ENCODE measurements around the gene WDFY3.
"Not testable (repeated sequence)": the region's sequence is repeated elsewhere in the genome, so short reads cannot be mapped to it uniquely, and the experiment has no call there.

Gene WDFY3

DNA sequence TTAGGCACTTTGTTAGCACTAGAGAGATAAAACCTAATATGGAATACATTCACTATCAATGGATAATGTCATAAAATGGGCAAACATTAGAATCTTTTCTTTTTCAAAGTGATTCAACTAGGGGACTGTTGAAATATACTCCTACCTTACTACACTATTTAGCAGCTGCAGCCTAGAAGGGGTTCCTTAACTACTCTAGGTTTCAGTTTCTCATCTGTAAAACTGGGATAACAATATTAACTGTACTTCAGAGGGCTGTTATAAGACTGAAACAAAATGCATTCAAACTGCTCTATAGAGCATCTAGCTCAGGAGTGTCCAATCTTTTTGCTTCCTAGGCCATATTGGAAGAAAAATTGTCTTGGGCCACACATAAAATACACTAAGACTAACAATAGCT is 236.1 kb downstream of the WDFY3 start:
- DNase-seq (ENCODE audit: low read depth in 2 of 3, low spot score in 1 of 3): no peak

DNA sequence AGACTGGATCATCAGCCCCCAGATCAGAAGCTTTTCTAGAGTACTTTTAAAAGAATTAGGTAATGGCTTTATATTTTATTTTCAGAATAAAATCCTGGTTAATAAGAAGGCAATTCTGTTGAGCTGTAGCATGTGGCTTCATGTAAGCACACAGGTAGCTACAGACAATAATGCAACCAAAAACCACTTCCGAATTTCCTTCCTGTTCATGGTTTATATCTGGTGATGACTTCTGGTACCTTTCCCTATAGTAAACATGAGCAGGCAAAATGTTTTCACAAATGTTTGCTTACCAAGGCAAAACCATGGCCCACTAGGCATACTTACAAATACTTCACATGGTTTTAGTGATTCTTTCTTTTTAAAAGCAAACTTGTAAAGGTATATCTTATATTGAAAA is 239.0 kb downstream of the WDFY3 start:
- no peak for DNase-seq (ENCODE audit: low read depth in 2 of 3, low spot score in 1 of 3)

DNA sequence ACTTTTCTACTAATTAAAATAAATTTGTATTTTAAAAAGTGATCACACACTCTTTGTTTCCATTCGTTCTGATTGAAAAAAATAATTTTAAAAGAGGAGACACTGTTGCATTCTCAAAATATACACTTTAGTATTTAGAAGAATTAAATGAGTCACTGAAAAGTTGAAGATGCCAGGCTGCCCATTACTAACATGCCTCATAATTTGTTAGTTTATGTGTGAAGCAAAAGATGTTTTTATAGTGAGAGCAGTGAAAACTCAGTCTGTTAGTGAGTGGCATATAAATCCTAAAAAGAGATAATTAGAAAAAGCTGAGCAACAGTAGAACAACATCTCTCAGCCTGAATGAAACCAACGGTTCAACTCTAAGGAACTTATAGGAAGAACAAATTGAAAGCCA is 240.1 kb downstream of the WDFY3 start:
- no peak for DNase-seq (ENCODE audit: low read depth in 2 of 3, low spot score in 1 of 3)

DNA sequence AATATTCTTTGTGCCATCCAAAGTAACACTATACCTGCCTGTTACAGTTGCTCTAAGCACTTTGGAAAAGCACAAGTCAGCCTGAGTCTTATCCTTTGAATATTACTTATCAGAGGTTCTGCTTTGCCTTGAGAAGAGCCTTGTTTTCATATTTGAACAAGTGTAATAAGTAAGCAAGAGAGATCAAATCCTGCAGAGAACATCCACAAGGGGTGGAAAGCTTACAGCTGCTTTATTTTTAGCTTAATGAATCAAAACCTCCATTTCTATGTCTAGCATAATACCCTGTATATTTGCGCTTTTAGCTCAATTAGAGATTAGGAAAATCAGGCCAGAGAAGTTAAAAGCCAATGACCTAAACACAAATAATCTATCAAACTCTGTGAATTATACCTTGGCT is 243.8 kb downstream of the WDFY3 start:
- no peak for DNase-seq (ENCODE audit: low read depth in 2 of 3, low spot score in 1 of 3)

DNA sequence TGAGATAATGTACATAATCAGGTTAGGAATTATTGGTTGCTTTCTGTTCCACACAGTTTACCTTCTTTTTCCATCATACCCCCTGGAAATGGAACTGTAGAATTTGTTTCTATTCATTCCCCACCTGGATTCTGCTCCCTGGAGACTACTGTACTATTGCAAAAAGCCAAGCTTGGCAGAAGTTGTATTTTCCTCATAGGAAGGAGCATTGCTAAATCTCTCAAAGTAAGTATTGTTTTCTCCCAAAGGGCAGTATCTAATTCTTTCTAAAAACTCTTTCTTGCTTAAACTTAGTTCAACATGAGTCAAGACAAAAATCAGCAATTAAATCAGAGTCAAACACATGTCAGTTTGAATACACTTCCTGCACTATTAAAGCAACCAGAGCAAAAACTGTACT is 247.4 kb downstream of the WDFY3 start:
- no peak for DNase-seq (ENCODE audit: low read depth in 2 of 3, low spot score in 1 of 3)

DNA sequence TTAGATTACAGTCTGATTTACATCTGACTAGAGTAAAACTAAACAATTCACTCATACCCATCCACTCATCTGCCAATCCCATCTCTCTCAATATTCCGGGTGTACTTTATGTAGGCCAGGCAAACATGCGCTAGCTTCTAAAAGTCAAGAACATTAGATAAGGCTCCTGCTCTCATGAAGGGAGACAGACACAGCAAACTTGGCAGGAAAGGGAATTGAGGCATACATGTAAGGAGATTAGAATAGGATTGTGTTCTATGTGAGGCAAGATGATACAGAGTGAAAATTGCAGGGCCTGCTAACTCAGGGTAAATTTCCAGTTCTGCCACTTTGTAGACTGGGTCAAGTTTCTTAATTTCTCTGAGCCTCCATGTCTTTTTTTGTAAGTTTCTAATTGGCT is 247.8 kb downstream of the WDFY3 start:
- DNase-seq (ENCODE audit: low read depth in 2 of 3, low spot score in 1 of 3): no peak

DNA sequence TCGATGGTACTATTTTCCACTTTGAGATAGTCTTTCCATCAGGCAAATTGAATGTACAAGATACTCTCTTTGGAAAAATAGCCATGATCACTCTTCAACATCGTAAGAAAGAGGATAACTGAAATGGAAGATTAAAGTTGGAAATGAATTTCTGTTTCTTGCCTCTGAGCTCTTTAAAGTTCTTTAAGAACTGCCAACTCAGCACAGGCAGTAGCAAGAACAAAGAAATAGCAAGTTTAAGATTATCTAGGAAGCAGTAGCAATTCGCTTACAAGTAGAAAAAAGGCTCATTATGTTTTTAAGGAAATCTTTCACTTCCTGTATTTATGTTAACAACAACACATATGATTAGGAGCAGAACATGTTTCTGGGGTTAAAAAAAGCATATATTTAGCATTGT is 255.9 kb downstream of the WDFY3 start:
- no peak for DNase-seq (ENCODE audit: low read depth in 2 of 3, low spot score in 1 of 3)

DNA sequence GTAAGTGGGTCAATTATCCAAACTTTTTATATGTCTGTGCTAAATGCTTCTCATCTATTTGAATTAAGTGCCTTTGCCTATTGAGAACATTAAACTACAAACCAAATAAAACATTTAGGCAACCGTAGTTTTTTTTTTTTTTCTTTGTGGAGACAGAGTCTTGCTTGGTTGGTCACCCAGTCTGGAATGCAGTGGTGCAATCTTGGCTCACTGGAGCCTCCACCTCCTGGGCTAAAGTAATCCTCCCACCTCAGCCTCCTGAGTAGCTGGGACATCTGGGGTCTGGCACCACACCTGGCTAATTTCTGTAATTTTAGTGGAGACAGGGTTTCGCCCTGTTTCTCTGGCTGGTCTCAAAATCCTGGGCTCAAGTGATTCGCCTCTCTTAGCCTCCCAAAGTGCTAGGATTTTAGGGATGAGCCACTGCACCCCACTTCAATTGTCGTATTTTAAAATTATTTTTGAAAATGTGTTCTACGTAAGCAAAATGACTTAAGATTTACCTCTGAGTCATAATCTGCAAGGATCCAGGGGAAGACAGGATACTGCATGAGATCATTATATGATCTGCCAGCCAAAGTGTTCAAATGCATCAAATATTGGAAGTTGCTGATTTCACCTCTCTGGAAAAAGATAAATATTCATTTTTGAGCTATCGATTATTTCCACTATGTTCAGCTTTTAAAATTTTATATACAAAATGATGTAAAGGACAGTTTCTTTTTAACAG is 257.9 kb downstream of the WDFY3 start:
- DNase-seq (ENCODE audit: low read depth in 2 of 3, low spot score in 1 of 3): no peak

DNA sequence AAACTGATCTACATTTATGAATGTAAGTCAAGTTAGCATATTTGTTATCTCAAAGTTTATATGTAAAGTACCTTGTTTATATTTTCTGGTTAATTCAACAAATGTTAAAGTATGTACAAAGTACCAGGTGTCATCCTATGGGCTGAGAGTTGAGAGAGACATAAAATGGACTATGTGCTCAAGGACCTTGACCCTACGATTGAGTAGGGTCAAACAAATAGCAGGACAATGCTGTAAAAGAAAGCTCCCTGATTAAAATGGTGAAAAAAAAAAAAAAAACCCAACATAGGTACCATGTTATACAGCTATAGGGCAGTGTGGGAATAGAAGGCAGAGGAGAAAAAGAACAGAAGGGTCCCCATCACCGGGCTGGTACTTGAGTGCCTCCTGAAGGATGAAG is 260.2 kb downstream of the WDFY3 start:
- DNase-seq (ENCODE audit: low read depth in 2 of 3, low spot score in 1 of 3): no peak

DNA sequence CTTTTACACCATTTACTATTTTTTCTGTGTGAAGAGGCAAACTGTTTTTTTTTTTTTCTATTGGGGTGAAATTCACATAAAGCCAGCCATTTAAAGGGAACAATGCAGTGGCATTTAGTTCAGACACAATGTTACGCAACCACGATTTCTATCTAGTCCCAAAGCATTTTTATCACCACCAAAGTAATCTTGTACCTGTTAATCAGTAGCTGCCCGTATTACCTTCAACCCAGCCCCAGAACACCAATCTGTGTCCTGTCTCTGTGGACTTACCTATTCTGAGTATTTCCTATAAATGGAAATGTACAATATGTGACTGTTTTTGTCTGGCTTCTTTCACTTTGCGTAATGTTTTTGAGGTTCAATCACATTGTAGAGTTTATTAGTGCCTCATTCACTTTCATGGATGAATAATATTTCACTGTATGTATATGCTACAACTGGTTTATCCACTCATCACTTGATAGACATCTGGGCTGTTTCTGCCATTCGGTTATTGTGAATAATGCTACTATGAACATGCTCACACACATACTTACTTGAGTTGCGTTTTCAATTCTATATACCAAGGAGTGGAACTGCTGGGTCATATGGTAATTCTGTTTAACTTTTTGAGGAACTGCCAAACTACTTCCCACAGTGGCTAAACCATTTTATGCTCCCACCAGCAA is 267.4 kb downstream of the WDFY3 start:
- DNase-seq (ENCODE audit: low read depth in 2 of 3, low spot score in 1 of 3): no peak

DNA sequence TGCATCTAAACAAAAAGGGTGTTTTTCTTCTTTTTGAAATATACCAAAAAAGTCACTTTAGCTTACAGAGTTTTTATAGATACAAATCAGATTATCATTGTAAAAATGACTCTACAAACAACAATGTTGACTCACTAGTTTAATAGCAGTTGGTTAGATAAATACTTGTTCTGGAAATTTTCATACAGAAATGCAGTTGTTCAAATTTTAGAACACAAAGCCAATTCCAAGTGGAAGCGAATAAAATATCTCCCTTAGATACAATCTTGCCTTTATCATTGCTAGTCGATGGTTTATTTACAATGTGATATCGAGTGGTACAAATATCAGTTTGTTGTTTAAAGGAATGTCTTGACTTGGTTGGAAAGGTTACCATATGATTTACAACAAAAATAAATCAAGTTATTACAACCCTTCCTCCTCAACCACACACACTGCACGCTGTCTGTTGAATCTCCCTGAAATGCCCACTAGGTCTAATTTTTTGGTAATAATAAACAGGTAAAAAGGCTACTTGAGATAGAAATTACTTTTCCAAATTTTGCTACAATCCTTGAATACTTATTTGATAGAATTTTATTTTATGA is 268.8 kb downstream of the WDFY3 start:
- no peak for DNase-seq (ENCODE audit: low read depth in 2 of 3, low spot score in 1 of 3)

DNA sequence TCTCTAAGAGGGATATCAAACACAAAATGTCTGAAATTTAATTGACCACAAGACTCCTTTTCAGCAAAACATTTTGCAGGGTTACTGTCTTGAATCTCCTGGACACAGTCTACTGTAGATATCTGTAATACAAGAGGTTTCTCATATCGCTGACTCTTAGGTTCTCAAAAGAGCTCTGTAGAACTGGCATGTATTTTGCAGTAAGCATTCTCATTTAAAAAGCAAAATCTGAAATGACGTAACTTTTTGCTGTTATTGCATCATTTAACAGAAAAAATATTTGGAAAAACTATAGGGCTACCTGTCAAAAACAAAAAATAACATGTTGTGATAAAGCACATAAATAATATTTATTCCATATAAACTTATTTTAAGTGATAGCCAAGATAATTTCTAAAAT is 269.3 kb downstream of the WDFY3 start:
- no peak for DNase-seq (ENCODE audit: low read depth in 2 of 3, low spot score in 1 of 3)

DNA sequence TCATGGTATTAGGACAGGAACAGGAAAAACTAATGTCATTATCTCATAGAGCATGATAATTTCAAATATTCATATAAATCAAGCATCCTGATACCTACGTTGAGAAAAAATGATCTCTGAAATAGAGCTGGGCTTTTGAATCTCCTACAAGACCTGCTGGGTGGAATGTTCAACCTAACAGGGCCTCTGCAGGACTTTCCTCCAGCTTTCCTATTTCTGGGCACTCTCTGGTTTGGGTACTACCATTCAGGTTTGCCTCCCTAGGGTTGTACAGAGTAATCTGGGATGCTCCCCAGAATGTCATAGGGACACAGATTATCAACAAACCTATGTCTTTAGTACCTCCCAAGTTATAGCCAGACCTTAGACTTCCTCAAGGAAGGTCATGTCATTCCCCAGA is 274.7 kb downstream of the WDFY3 start:
- no peak for DNase-seq (ENCODE audit: low read depth in 2 of 3, low spot score in 1 of 3)

DNA sequence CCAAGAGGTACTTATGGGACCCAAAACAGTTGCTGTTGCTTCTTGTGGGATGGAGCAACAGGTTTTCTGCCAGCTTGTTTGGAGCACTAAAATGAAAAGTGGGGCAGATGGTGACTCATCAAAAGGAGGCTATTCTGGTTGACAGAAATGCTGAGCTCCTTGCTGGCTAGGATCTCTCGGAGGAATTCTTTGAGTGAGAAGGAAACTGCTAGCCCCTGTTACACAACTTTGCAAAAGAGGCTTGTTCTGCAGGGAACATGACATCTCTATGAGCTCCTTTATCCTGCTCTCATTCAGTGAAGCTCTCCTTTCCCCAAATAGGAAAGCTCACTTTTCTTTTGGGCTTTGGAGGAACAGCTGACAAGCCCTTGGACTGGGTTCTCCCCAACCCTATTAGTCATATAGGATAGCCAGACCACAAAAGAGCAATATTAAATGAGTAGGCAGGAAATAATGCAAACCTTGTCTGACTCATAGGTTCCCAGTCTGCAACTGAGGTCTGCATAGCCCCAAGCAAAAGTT is 275.3 kb downstream of the WDFY3 start:
- DNase-seq (ENCODE audit: low read depth in 2 of 3, low spot score in 1 of 3): no peak

DNA sequence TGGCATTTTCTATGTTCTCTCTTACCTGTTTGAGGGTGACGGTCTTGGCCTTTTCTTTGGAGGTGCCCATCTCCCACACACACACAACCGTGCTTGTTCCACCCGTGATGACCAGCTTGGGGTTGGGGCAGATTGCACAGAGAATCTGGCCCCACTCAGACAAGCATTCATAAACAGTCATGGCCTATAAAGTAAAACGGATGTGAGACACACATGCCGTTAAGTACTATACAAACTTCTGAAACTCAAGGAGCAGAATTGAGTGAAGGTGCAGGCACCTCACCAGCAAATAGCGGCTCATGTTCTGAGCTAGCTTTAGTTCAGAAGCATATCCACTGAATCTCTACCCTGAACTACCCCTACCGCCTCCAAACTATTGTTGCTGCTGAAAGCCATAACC is 276.0 kb downstream of the WDFY3 start:
- no peak for DNase-seq (ENCODE audit: low read depth in 2 of 3, low spot score in 1 of 3)

DNA sequence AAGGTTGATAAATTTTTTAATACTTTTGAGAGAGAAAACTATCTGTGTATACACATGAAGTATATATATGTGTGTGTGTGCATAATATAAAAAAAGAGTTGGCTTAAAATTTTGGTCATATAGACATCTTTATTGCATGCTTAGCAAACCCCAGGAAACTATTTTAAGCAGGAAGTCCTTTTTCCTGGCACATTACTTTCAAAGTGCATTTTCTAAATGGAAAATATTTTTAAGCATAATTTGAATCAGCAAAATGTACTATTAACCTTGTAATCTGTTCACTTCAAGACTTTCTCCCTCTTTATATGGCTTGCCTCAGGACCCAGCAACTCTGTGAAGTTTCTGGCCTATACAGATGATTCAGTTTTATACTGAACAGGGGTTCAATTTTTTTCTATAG is 277.3 kb downstream of the WDFY3 start:
- no peak for DNase-seq (ENCODE audit: low read depth in 2 of 3, low spot score in 1 of 3)

DNA sequence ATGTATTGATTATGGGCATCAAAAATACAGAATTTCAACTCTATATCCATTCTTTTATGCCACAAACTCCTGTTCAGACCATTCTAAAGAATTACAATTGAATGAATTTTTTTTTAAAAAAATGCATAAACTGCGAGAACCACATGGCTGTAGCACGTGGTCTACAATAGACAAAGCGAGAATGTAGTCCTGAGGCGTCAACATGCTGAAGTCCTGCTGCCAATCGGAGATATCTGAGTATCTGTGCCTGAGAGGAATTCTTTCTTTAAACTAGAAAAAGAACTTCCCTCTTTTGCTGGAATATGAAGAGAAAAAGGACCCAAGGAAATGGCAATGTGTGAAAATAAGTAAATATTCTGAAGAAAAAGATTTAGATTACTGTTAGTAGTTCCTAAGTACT is 277.9 kb downstream of the WDFY3 start:
- no peak for DNase-seq (ENCODE audit: low read depth in 2 of 3, low spot score in 1 of 3)

DNA sequence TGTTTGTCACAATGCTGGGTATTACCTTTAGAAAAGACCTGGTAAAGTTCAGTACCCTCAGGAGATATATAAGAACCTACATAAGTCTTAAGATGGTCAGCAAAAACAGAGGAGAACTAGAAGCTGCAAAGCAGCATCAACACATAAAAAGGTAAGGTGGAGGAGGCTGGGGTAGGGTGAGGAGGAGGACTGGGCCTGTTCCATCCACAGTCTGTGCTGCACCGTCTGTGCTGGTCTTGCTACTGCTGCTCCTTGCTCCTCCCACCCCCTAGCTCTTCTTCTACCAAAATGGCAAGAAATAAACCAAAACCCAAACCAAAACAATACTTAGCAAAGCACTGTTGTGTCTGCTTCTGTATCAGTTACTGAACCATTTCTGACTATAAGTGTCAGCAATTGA is 281.4 kb downstream of the WDFY3 start:
- DNase-seq (ENCODE audit: low read depth in 2 of 3, low spot score in 1 of 3): no peak

DNA sequence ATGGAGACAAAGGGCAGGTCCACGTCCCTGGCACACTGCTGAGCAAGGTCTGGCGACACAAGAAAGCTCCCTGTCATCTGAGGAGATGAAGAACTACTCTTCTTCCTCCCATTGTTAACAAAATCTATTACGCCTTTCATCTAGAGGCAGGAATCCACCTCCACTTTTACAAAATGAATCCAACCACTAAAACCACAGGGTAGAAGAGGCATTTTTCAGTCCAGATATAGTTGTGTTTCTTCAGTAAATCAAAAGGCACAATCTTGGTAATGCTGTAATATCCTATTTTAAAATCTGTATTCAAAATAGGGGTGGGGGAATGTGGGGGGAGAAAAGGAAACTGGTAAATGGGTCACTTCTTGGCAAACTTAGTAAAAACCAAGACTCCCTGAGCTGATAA is 282.1 kb downstream of the WDFY3 start:
- DNase-seq (ENCODE audit: low read depth in 2 of 3, low spot score in 1 of 3): no peak

DNA sequence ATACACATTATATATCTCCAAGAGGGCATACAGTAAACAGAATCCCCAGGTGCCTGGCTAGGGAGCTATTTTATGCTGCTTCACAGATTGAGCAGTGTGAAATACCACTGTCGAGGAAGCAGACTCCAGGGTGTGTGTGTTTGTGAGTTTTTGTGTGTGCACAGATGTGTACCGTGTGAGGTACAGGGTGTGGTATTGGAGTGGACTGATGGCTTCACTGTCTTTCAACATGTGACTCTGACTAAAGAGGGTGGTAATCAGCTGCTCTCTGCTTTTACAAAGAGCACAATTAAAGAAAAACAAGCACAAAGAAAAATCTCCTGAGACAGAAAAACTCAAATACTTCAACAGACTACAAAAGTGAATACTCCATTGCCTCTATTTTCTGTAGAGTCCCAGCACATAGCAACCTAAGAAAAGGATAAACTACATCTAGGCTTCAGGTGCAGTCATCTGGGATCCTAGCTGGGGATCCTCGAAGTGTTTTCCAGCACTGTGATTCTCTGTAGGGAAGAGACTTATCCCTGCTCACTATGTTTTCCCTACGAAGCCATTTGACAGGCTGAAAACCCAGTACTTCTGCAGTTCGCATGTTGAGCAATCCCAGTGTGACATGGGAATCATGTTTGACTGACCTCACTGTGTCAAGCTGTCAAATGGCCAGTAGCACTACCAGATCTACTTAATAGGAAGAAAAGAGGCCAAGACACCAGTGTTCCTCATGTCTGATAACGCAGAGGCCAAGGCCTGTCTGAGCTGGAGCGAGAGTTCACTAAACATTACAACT is 283.2 kb downstream of the WDFY3 start:
- DNase-seq (ENCODE audit: low read depth in 2 of 3, low spot score in 1 of 3): no peak

DNA sequence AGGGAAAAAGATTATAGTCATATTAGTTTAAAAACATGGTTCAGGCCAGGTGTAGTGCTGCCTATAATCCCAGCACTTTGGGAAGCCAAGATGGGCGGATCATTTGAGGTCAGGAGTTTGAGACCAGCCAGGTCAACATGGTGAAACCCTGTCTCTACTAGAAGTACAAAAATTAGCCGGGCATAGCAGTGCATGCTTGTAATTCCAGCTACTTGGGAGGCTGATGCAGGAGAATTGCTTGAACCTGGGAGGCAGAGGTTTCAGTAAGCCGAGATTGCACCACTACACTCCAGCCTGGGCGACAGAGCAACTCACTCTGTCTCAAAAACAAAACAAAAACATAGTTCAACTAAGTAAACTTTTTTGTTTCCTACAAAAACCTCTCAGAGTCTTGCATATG is 283.8 kb downstream of the WDFY3 start:
- not testable (repeated sequence) for DNase-seq (ENCODE audit: low read depth in 2 of 3, low spot score in 1 of 3)
